ENCODE results near the gene C9orf72.

The C9orf72 gene

DNA sequence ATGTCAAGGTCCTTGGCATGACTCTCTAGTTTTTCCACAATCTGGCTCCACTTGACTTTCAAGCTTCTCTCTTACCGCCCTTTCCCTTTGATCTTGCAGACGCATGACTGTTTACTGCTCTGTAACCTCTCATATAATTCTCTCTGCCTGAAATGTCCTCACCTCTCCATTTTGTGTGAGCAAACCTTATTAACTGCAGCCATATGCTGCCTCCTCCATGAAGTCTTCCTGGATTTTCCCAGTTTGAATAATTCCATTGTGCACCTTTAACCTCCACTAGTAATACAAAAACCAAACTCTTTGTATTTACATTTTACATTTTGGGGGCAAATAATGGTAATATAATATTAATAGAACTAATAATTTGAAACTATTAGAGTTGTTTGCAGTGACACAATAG is 9.5 kb upstream of the C9orf72 start:
- DNase-seq (ENCODE audit: low read depth): no peak
- H3K4me3 ChIP-seq (ENCODE audit: control insufficient read depth, low read depth, low read length): no peak overlapping the region
- TF ChIP-seq, protein P1, sequence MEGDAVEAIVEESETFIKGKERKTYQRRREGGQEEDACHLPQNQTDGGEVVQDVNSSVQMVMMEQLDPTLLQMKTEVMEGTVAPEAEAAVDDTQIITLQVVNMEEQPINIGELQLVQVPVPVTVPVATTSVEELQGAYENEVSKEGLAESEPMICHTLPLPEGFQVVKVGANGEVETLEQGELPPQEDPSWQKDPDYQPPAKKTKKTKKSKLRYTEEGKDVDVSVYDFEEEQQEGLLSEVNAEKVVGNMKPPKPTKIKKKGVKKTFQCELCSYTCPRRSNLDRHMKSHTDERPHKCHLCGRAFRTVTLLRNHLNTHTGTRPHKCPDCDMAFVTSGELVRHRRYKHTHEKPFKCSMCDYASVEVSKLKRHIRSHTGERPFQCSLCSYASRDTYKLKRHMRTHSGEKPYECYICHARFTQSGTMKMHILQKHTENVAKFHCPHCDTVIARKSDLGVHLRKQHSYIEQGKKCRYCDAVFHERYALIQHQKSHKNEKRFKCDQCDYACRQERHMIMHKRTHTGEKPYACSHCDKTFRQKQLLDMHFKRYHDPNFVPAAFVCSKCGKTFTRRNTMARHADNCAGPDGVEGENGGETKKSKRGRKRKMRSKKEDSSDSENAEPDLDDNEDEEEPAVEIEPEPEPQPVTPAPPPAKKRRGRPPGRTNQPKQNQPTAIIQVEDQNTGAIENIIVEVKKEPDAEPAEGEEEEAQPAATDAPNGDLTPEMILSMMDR (conservative IDR thresholded peaks at IDR 0.05; ENCODE audit: control insufficient read depth, insufficient read depth, low read depth, low read length): no peak

DNA sequence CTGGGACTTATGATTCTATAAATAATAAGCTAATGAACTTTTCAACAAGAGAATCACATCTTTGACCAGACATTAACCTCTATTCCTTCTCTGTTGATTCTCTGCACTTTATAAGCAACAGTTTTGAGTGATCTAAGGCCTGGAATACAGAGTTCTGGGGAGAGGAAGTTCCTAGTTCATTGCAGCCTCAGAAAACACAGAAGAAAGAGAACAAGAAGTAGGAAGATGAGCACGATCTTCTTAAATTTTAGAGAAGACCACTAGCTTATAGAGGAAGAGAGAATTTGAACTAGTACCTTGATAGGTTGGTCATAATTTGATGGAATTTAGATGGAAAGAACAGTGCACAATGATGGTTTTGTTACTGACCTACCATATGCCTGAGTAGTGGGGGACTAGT is 8.5 kb upstream of the C9orf72 start:
- no peak for DNase-seq (ENCODE audit: low read depth)
- no peak overlapping the region for H3K4me3 ChIP-seq (ENCODE audit: control insufficient read depth, low read depth, low read length)
- TF ChIP-seq, protein P1 (conservative IDR thresholded peaks at IDR 0.05; ENCODE audit: control insufficient read depth, insufficient read depth, low read depth, low read length): no peak

DNA sequence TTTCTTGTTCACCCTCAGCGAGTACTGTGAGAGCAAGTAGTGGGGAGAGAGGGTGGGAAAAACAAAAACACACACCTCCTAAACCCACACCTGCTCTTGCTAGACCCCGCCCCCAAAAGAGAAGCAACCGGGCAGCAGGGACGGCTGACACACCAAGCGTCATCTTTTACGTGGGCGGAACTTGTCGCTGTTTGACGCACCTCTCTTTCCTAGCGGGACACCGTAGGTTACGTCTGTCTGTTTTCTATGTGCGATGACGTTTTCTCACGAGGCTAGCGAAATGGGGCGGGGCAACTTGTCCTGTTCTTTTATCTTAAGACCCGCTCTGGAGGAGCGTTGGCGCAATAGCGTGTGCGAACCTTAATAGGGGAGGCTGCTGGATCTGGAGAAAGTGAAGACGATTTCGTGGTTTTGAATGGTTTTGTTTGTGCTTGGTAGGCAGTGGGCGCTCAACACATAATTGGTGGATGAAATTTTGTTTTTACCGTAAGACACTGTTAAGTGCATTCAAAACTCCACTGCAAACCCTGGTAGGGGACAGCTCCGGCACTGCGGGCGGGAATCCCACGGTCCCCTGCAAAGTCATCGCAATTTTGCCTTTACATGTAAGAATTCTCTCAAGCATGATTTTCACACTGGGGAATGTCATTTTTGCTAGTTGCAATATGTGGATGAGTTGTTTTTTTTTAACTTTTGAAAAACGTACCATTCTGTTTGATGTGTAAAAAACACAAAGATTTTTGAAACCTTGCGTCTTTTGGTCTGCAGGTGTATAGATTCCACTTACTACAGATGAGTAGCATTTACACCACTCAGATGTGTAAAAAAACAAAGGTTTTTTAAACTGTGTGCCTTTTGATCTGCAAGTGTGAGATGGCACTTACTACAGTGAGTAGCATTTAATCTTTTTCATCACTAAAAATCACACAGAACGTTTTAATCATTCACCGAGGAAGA is 631 bp upstream of the C9orf72 start:
- H3K4me3 ChIP-seq (ENCODE audit: control insufficient read depth, low read depth, low read length): peak overlapping the region; percentile 70
- TF ChIP-seq, protein P1 (conservative IDR thresholded peaks at IDR 0.05; ENCODE audit: control insufficient read depth, insufficient read depth, low read depth, low read length): no peak
- peak; percentile 100 for DNase-seq (ENCODE audit: low read depth)

DNA sequence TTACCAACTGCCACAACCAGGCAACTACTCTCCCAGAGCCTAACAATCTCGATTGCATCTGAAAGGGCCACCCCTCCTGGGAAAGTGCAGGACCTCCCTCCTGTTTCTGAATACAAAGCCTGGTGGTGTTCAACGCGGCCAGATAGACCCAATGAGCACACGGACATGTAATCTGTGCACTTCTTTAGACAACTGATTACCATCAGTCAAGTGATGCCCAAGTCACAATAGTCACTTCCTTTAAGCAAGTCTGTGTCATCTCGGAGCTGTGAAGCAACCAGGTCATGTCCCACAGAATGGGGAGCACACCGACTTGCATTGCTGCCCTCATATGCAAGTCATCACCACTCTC is 739 bp downstream of the C9orf72 start:
- TF ChIP-seq, protein P1 (conservative IDR thresholded peaks at IDR 0.05; ENCODE audit: control insufficient read depth, insufficient read depth, low read depth, low read length): no peak
- peak; percentile 68 for DNase-seq (ENCODE audit: low read depth)
- peak overlapping the region; percentile 70 for H3K4me3 ChIP-seq (ENCODE audit: control insufficient read depth, low read depth, low read length)

DNA sequence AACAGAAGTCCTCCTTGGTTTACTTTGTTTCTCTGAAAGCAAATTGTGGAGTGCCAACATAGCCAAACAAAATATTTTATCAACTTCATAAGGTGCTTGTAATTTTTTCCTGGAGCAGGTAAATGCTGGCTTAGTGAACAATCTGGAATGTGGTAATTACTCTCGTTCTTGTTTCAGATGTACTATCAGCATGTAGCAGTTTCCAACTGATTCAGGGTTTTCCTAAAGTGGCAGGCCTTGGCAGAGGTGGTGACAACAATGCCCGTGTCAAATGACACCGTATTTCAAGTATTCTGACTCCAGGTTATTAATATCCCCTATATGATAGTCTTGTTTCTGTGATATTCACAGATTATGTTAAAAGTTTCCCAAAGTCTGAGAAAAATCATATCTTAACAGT is 1.2 kb downstream of the C9orf72 start:
- H3K4me3 ChIP-seq (ENCODE audit: control insufficient read depth, low read depth, low read length): no peak overlapping the region
- TF ChIP-seq, protein P1 (conservative IDR thresholded peaks at IDR 0.05; ENCODE audit: control insufficient read depth, insufficient read depth, low read depth, low read length): no peak
- DNase-seq (ENCODE audit: low read depth): no peak

DNA sequence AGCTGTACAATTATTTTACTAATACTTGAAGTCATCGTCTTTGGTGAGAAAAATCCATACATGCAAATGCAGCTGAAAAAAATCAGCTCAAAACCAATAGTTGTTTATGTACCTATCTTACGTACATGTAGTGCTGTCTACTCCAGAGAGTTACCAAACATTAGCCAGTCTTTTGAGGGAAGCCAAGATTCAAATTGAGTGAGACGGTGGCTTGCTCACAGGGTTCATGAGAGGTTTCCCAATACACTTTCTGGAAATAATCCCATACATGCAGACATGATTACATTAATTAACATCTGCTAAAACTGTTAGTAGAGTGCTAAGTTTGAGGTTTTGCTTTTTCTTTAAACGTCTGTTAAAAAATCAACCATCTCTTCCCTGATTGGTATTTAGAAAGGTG is 2.3 kb downstream of the C9orf72 start:
- H3K4me3 ChIP-seq (ENCODE audit: control insufficient read depth, low read depth, low read length): no peak overlapping the region

More for the DNA sequence above, 2.3 kb downstream of the C9orf72 start:
- DNase-seq (ENCODE audit: low read depth): peak; percentile 5
- TF ChIP-seq, protein P1 (conservative IDR thresholded peaks at IDR 0.05; ENCODE audit: control insufficient read depth, insufficient read depth, low read depth, low read length): no peak

All from fibroblast of mammary gland (primary cell).